HL-60/S4 (cell line): ENCODE data around the gene PHKG1.
"Not testable (repeated sequence)": the region's sequence is repeated elsewhere in the genome, so short reads cannot be mapped to it uniquely, and the experiment has no call there.

Experiments
- in situ Hi-C: fragments of 300-500 bp; cut with MboI; formaldehyde crosslinking; loops from 2 replicates; pipeline ENCODE4 v1.14.3; 2022; ENCODE audit warnings: low sequenced_read_pairs

Gene PHKG1

DNA sequence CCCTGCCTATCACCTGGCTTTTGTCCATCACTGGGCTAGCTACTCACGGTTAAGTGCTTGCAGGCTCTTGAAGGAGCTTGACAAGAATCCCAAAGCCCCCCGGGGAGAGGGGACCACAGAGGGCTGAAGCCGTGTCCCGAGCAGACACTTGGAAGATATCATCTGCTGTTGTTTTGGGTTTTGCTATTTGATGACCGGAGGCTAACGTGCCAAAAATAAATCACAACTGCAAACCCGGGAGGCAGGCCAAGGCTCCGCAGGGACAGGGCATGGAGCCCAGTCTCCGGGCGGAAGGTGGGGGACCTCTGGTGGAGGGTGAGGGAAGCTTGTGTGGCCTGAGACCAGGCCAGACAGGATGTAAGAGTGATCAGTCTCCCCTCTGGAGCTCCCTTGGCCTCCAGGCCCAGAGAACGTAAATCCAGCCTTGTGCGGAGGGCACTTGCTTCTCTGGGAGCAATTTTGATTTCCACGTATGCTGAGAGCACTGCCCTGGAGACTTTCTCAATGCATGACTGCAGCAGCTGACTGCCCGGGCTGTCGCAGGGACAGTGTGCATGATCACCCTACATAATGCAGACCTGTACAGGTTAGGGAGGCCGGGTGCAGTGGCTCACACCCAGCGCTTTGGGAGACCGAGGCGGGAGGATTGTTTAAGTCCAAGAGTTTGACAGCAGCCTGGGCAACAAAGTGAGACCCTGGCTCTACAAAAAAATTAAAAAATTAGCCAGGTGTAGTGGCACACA is at the start of gene PHKG1:
TSS of gene PHKG1 (minus strand) at position 164 of the 743 bp plus-strand sequence. CDS start 4,011 bp downstream, outside the sequence.
- in situ Hi-C loops = no loop called here

DNA sequence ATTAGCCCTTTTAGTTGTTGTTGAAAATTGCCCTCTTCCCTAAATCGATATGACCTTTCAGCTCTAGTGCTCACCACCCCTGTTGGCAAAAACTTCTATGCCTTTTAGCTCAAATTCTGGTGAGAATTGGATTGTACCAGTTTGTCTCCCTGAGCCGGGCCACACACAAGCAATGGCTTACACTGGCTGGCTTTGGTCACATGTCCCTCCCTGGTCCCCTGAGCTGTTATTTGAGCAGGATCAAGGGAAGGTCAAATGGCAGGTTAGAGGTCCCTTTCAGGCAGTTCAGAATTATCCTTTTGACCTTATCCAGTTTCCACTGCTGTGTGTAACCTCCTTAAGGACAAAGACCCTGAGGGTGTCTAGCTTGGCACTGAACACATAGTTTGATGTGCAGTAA is 38.3 kb upstream of the PHKG1 start:
- in situ Hi-C loops = not testable (repeated sequence)

DNA sequence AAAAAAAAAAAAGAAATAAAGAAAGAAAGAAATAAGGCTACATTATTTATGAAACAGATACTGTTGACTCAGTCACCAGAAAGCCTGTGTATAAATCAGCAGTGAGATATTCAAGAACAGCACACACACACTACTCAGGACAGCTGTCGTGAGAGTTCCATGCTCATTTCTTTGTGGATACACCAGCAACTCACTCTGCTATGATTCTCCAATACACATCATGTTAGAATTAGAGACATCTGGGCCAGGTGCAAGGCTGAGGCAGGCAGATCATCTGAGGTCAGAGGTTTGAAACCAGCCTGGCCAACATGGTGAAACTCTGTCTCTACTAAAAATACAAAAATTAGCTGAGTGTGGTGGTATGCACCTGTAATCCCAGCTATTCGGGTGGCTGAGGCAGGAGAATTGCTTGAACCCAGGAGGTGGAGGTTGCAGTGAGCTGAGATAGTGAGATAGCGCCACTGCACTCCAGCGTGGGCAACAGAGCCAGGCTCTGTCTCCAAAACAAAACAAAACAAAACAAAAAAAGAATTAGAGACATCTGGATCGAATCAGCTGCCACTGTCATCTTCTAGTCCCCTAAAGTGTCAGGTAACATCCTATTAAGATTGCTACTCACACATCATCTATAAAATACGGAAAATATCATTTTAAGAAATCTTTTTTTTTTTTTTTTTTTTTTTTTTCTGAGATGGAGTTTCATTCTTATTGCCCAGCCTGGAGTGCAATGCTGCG is 34.7 kb upstream of the PHKG1 start:
- in situ Hi-C loops = no loop called here

DNA sequence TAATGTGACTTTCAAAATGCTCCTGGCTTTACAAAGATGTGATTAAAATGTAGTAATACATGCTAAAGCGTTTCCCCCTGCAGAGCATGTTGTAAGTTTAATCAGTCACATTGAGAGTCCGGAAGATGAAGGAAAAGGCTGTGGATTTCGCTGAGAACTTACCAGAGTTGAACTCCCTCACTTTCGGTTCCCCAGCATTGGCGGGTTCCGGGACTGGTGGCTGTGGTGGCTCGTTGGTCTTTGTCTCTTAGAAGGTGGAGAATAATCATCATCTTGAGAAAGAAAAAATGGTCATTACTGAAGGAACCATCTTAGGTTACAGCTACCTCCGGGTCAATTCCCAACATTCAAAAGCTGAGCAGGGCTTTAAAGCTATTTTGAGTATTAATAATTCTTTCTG is 33.1 kb upstream of the PHKG1 start:
- in situ Hi-C loops = no loop called here

DNA sequence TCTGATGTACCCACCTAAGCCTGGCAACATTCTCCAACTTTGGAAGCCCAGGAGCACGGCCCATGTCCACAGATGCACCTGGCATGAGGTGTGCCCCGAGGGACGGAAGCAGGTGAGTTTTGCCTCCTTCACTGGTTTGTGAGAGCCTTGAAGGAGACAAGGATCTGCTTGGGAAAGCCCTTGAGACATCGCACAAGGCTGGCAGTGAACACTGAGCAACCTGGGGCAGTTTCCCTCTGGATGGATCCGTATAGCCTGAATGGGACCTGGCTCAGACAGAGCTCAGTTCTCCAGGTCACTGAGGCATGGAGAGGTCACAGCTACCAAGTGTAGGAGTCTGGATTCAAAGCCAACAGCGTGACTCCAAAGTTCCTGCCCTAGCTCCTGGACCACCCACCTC is 32.2 kb upstream of the PHKG1 start:
- in situ Hi-C loops = no loop called here

DNA sequence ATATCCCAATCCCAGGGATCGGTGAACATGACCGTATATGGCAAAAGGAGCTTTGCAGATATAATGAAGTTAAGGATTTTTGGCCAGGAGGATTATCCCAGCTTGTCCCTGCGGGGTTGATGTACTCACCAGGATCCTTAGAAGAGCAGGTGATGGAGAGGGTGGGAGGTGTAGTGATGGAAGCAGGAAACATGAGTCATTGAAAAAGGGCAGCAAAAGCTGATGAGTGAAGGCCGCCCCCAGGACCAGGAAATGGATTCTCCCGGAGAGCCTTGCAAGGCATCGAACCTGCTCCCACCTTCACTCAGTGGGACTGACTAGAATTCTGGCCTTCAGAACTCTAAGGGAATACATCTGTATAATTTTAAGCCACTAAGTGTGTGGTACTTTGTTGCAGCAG is 28.7 kb upstream of the PHKG1 start:
- in situ Hi-C loops = no loop called here

DNA sequence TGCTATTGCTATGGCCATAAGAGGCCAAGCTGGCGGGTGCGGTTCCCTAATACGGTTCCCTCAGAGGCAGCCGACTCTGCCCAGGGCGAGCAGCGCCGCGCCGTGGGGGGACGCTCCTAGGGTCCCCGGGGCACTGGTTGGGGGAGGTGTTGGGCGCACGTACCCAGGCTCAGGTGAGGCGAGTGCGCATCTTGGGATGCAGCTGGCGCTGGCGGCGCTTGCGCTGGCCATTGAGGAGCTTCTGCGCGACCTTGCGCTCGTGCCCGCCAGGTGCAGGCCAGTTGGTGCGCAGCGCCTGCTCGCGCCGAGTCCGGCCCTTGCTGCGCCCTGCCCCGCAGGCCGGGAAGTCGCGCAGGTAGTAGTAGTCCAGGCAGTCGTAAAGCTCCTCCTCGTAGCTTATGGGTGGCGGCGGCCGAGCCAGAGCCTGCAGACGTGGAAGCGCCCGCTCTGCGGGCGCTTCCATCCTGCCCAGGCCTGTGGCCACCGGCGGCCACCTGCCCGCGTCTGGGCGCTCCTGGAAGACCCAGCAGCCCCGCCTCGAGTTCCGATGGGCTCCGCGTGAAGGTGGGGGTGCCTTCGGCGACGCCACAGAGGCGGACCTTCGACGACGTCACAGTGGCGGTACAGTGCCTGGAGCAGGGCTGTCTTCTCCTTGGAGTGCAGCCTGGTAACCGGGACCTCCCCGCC is 23.2 kb upstream of the PHKG1 start, which contains the start of gene NUPR2:
TSS of gene NUPR2 (minus strand) at position 566 of the 687 bp plus-strand sequence. CDS start at position 463, 103 bp downstream.
- in situ Hi-C loops = no loop called here

DNA sequence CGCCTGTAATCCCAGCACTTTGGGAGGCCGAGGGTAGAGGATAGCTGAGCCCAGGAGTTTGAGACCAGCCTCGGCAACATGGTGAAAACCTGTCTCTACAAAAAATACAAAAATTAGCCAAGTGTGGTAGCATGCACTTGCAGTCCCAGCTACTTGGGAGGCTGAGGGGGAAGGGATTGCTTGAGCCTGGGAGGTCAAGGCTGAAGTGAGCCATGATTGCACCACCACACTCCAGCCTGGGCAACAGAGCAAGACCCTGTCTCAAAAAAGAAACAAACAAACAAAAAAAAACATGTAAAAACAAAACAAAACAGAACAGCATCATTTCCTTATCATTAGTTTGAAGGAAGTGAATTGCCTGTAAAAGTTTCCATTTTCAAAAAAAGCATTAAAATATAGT is 19.5 kb upstream of the PHKG1 start:
- in situ Hi-C loops = not testable (repeated sequence)

DNA sequence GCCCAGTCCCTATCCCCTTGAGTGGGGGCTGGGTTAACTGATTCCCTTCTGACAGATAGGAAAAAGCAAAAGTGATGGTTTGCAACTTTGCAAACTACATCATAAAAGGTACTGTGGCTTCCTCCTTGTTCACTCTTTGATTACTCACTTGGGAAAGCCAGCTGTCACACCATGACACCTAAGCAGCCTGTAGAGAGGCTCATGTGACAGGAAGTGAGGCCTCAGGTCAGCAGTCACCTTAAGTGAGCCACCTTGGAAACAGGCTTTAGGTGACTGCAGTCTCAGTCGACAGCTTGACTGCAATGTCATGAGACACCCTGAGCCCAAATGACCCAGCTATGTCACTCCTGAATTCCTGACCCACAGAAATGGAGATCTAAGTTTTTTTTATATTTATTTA is 17.9 kb upstream of the PHKG1 start:
- in situ Hi-C loops = no loop called here

DNA sequence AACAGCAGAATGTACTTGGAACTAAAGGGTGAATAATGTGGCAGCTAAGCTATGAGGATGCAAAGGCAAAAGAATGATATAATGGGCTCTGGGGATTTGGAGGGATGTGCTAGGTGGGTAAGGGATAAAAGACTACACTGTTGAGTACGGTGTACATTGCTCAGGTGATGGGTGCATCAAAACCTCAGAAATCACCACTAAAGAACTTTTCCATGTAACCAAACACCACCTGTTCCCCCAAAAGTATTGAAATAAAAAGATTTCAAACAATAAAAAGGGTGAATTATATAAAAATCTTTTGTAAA is 15.2 kb upstream of the PHKG1 start:
- in situ Hi-C loops = no loop called here

DNA sequence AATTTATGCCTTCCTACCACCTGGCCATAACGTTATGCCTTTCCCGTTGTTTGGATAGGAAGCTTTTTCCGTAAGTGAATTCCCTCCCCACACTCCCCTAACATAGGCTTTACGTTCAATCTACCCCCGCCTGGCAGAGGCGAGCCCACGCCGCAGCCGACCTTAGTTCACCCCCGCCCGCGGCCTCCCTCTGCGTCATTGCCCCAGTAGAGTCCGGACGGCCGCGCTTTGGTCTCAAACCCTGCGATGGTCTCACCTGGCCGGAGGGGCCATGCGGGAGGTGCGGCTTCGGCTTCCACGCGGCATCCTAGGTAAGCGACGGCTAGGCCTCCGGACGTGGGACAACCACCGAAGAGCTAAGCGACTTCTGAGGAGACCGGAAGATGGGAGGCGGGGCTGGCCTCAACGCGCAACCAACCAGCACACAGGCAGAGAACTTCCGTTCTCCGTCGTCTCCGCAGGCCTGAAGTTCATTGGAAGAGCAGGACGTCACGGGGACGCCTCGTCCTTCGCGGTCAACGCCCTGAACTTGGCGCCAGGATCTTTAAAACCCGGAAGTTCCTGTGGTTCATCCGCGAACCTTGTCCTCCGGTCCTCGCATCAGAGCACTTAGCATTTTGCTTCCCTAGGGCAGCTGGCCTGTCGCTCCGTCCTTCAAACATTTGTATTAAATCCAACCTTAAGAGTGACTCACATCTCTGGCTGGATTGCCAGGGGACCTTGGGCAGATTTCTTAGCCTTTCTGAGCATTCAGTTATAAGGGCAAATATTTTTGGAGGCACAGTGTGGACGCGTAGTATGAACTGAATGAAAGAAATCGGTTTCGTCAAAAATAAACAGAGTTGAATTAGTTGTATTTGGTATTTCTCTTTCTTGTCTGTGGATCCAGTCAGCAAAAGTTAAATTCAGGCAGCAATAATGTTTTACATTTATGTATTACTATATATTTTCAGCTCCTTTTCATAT is 13.6 kb upstream of the PHKG1 start, which contains the start of gene CHCHD2:
TSS of gene CHCHD2 (minus strand) at position 369 of the 966 bp plus-strand sequence. CDS start at position 306, 63 bp downstream.
- in situ Hi-C loops = no loop called here

DNA sequence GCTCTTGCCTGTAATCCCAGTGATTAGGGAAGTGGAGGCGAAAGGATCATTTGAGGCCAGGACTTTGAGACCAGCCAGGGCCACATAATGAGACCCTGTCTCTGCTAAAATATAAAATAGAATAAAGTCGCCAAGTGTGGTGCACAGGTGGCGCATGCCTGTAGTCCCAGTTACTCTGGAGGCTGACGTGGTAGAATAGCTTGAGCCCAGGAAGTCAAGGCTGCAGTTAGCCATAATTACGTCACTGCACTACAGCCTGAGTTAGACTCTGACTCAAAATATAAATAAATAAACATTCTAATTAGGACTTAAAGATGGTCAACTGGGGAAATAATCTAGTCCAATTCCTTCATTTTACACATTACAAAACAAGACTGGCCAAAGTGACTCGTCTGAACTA is 12.8 kb upstream of the PHKG1 start:
- in situ Hi-C loops = no loop called here

DNA sequence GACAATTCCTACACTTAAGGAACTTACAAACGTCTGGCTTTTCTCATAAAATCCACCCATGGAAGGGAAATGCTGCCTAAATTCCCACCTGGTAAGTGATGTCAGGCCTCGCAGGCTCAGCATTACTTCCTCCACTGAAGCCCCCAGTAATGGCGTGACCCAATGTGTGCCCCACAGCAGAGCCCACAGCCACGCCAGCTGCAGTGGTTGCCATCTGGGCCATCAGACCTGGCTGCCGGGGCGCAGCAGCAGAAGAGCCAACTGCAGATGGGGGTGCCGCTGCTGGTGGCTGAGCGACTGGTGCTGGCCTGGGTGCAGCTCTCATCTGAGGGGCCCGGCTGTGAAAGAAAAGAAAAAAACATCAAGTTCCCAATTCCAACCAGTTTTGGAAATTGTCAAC is 11.4 kb upstream of the PHKG1 start:
- in situ Hi-C loops = not testable (repeated sequence)

DNA sequence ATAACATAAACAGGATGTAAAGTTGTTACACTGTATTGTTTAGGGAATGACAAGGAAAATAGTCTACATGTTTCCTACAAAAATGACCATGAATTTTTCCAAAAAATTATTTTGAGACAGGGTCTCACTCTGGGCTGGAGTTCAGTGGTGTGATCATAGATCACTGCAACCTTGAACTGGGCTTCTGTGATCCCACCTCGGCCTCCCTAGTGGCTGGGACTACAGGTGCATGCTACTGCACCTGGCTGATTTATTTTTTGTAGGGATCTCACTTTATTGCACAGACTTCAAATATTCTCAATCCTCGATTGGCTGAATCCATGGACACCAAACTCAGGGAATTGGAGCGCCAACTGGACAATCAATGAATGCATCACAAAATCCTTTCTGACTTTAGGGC is 6.9 kb upstream of the PHKG1 start:
- in situ Hi-C loops = no loop called here

DNA sequence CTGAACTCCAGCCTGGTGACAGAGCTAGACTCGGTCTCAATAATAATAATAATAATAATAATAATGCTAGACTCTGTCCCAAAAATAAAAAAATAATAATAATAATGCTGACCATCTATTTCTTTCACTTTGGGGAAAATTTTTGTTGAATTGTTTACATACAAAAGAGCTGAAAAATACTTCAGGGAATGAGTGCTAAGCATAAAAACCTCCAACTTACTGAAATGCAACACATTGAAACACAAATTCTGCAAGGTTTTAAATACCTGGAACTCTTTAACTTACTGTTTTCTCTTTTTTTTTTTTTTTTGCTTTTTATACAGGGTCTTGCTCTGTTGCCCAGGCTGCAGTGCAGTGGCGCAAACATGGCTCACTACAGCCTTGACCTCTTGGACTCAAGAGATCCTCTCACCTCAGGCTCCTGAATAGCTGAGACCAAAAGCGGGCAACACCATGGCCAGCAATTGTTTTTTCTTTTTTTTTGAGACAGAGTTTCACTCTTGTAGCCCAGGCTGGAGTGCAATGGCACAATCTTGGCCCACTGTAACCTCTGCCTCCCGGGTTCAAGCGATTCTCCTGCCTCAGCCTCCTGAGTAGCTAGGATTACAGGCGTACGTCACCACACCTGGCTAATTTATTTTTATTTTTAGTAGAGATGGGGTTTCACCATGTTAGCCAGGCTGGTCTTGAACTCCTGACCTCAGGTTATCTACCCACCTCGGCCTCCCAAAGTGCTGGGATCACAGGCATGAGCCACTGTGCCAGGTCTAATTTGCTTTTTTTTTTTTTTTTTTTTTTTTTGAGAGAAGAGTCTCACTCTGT is 5.6 kb upstream of the PHKG1 start:
- in situ Hi-C loops = not testable (repeated sequence)

DNA sequence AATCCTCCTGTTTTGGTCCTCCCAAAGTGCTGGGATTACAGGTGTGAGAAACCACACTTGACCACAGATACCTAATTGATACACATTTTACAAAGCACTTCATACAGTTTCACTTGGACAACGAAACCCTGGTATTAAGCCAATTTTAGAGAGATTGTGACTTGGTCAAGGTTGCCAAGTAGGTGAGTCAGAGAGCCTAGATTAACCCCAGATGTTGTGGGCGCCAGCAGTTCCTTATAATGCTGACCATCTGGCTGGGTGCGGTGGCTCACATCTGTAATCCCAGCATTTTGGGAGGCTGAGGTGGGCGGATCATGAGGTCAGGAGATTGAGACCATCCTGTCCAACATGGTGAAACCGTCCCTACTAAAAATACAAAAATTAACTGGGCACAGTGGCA is 4.9 kb upstream of the PHKG1 start:
- in situ Hi-C loops = no loop called here

DNA sequence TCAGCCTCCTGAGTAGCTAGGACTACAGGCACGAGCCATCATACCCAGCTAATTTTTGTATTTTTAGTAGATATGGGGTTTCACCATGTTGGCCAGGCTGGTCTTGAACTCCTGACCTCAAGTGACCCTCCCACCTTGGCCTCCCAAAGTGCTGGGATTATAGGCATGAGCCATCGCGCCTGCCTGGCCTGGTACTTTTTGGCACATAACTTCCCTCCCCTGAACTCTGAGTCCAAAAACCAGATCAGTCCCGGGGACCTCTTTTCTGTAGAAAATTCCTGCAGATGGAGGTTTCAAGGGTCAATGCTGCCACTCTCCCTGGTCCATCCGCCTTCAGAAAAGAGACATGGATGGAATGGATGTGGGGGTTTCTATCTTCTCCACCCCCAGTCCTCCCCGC is 364 bp downstream of the PHKG1 start:
- in situ Hi-C loops = not testable (repeated sequence)

DNA sequence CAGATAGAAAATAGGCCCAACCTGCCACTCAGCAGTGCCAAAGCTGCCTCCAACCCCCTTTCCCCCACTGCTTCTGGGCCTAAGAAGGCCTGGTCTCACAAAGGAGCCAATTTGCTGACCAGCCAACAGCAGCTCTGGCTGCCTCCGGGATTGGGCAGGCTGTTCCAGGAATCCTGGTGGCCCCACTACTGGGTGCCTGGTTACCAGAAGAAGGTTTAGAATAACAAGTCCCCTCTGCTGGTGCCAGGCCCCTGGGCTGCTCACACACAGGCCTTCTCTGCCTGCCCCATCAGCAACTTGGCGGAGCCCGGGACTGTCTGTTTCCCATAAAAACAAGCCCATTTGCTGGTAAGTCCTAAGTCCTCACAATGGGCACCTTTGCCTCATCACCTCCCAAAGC is 1.2 kb downstream of the PHKG1 start:
- in situ Hi-C loops = no loop called here

DNA sequence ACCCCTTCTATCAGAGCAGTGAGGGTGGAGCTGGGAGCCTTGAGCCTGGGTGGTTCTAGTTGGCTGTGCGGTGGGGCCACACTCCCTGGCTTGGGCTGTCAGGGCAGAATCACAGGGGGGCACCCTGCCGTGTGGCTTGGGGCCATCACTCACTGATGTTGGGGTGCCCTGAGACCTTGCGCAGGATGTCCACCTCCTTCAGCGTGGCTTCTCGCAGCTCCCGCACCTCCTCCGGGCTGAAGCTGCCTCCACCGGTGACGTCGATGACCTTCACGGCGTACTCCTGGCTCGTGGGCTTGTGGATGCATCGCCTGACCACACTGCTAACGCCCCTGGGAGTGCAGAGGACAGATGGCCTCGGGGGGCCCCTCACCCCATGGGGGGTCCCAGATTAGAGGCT is 5.3 kb downstream of the PHKG1 start:
- in situ Hi-C loops = no loop called here

DNA sequence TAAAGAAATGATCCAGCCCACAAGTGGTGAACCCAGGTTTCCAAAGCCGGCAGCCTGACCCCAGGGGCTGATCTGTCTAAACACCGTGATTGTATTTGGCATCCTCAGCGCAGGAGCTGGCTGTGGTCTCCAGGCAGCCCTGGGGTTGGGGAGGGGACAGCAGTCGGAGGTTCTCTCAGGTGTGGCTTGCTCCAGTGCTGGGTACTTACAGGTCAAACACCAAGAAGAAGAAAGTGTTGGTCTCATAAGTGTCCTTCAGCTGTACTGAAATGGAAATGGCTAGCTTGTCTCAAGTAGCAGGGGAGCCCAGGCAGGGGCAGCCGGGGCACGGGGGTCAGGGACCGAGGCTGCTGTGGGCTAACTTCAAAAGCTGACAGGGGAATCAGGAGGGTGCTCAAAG is 6.0 kb downstream of the PHKG1 start:
- in situ Hi-C loops = no loop called here
